KMS-11 (cell line): ENCODE data around the gene PHLDB1.

Experiments used
- H2AFZ ChIP-seq: fragments of 200-600 bp; sonication (generic); 2 replicates; pipeline ENCODE4 v1.6.1; 2016; ENCODE audit warnings: antibody characterized with exemption, mixed run types, low read depth
- H3K27ac ChIP-seq: fragments of 200-600 bp; sonication (generic); 2 replicates; pipeline ENCODE4 v1.6.1; 2016; ENCODE audit warnings: mild to moderate bottlenecking, mixed run types
- H3K27me3 ChIP-seq: fragments of 200-600 bp; sonication (generic); 2 replicates; pipeline ENCODE4 v1.6.1; 2017; ENCODE audit warnings: mild to moderate bottlenecking, low read depth, mixed run types, moderate library complexity; ENCODE audit not compliant: insufficient read depth
- H3K36me3 ChIP-seq: fragments of 200-600 bp; sonication (generic); 2 replicates; pipeline ENCODE4 v1.6.1; 2017; ENCODE audit warnings: mild to moderate bottlenecking, mixed run types; ENCODE audit not compliant: insufficient read depth
- H3K4me1 ChIP-seq: fragments of 200-600 bp; sonication (generic); 2 replicates; pipeline ENCODE4 v1.6.1; 2016; ENCODE audit warnings: mild to moderate bottlenecking, low read depth, mixed run types; ENCODE audit not compliant: poor library complexity, severe bottlenecking
- H3K4me2 ChIP-seq: fragments of 200-600 bp; sonication (generic); 2 replicates; pipeline ENCODE4 v1.7.0; 2016; ENCODE audit warnings: mild to moderate bottlenecking, mixed run types
- H3K4me3 ChIP-seq: fragments of 200-600 bp; sonication (generic); IDR thresholded peaks from 2 replicates; pipeline ENCODE4 v1.6.1; 2017; ENCODE audit warnings: low read depth, low read length, mixed read lengths; ENCODE audit not compliant: insufficient read depth
- H3K79me2 ChIP-seq: fragments of 200-600 bp; sonication (generic); 2 replicates; pipeline ENCODE4 v1.6.1; 2016; ENCODE audit warnings: low read depth, mixed run types; ENCODE audit not compliant: insufficient read depth
- H3K9ac ChIP-seq: fragments of 200-600 bp; sonication (generic); 2 replicates; pipeline ENCODE4 v1.6.1; 2016; ENCODE audit warnings: mild to moderate bottlenecking, mixed run types
- H4K20me1 ChIP-seq: fragments of 200-600 bp; sonication (generic); 2 replicates; pipeline ENCODE4 v1.6.1; 2016; ENCODE audit warnings: mild to moderate bottlenecking, mixed run types; ENCODE audit not compliant: insufficient read depth
- CTCF ChIP-seq: fragments of 200-600 bp; sonication (generic); conservative IDR thresholded peaks from 2 replicates; pipeline ENCODE4 v1.6.1; 2017; ENCODE audit warnings: low read depth, mild to moderate bottlenecking, antibody characterized with exemption, low read length, moderate library complexity, mixed read lengths

The PHLDB1 gene

GRCh38 chr11:118628432-118628831, 21.0 kb downstream of the PHLDB1 start:
- Histone ChIP-seq H3K4me2 (no peak overlapping the region), H3K9ac (no peak overlapping the region), H4K20me1 (no peaks in the 10 kb centered on the region), H3K27ac (no peak overlapping the region), H3K4me3 (no peak overlapping the region), H3K79me2 (no peaks in the 10 kb centered on the region), H2AFZ (no peak overlapping the region), H3K36me3 (no peaks in the 10 kb centered on the region), H3K4me1 (no peaks in the 10 kb centered on the region), H3K27me3 (no peaks in the 10 kb centered on the region)
- TF ChIP-seq CTCF, result no peak

GRCh38 chr11:118628861-118629549, 21.6 kb downstream of the PHLDB1 start:
- Histone ChIP-seq H3K27me3 (no peaks in the 10 kb centered on the region), H3K9ac (no peak overlapping the region), H3K4me1 (no peaks in the 10 kb centered on the region), H3K36me3 (no peaks in the 10 kb centered on the region), H3K27ac (no peak overlapping the region), H3K4me3 (no peak overlapping the region), H4K20me1 (no peaks in the 10 kb centered on the region), H2AFZ (no peak overlapping the region), H3K4me2 (no peak overlapping the region), H3K79me2 (no peaks in the 10 kb centered on the region)
- no peak for TF ChIP-seq CTCF

GRCh38 chr11:118629761-118630661, 22.6 kb downstream of the PHLDB1 start:
- H3K4me1 ChIP-seq, result no peaks in the 10 kb centered on the region
- H3K79me2 ChIP-seq, result no peaks in the 10 kb centered on the region
- no peaks in the 10 kb centered on the region for H3K27me3 ChIP-seq
- no peak overlapping the region for H3K9ac ChIP-seq
- H3K27ac ChIP-seq, result no peak overlapping the region
- no peaks in the 10 kb centered on the region for H3K36me3 ChIP-seq
- no peak overlapping the region for H2AFZ ChIP-seq
- no peak overlapping the region for H3K4me2 ChIP-seq
- H4K20me1 ChIP-seq, result no peaks in the 10 kb centered on the region
- no peak overlapping the region for H3K4me3 ChIP-seq
- TF ChIP-seq CTCF, result no peak

GRCh38 chr11:118631142-118631909, 23.9 kb downstream of the PHLDB1 start:
- Histone ChIP-seq H2AFZ (no peak overlapping the region), H3K4me2 (no peak overlapping the region), H3K4me3 (no peak overlapping the region), H3K4me1 (no peaks in the 10 kb centered on the region), H3K9ac (no peak overlapping the region), H3K27me3 (no peaks in the 10 kb centered on the region), H4K20me1 (no peaks in the 10 kb centered on the region), H3K27ac (no peak overlapping the region), H3K79me2 (no peaks in the 10 kb centered on the region), H3K36me3 (no peaks in the 10 kb centered on the region)
- TF ChIP-seq CTCF, result no peak
